ENCODE data around the gene PTPN22.

DNA sequence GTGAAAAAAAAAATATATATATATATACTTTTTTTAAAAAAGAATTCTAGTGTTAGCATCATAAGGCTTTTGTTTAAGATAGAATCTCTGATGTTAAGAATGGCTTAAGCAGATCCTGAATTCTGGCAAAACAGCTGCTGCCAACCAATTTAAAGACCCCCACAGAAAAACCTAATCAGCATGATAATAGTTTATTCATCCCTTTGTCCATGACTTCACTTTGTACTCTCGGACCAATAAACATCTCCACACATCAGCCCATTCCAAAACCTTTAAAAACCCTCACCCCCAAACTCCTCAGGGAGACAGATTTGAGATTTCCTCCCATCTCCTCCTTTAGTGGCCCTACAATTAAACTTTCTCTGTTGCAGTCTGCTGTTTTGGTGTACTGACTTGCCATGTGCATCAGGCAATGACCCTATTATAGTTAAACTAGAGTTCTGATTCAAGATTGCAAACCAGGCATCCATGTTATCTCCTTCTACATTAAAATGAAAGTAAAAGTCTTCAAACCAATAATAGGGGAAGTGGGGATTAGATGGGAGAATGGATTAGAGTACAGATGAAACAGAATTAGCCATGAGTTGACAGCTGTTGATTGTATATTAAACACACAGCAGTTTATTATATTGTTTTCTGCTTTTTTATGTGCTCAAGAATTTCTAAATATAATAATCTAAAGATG lies 102.5 kb downstream of the PTPN22 start:
- TF ChIP-seq, protein P1, sequence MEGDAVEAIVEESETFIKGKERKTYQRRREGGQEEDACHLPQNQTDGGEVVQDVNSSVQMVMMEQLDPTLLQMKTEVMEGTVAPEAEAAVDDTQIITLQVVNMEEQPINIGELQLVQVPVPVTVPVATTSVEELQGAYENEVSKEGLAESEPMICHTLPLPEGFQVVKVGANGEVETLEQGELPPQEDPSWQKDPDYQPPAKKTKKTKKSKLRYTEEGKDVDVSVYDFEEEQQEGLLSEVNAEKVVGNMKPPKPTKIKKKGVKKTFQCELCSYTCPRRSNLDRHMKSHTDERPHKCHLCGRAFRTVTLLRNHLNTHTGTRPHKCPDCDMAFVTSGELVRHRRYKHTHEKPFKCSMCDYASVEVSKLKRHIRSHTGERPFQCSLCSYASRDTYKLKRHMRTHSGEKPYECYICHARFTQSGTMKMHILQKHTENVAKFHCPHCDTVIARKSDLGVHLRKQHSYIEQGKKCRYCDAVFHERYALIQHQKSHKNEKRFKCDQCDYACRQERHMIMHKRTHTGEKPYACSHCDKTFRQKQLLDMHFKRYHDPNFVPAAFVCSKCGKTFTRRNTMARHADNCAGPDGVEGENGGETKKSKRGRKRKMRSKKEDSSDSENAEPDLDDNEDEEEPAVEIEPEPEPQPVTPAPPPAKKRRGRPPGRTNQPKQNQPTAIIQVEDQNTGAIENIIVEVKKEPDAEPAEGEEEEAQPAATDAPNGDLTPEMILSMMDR (IDR thresholded peaks at IDR 0.05) = no peak
- no peak for TF ChIP-seq POLR2A (IDR thresholded peaks at IDR 0.05)
